Lower lobe of right lung (tissue), 2 donors: ENCODE data around the gene IWS1. TPM values are rescaled to one million over a fixed set of nuclear protein-coding genes. Genes with fewer than 3 reads are reported as not detected.

Source experiments
- ATAC-seq, 2 donors: fragments of 200-7000 bp; cut with Tn5 transposase; one replicate each; pipeline ENCODE4 v1.9.1; 2020 to 2022; ENCODE audit warnings: mild to moderate bottlenecking in 2 of 2, moderate library complexity in 2 of 2
- DNase-seq: peaks from one replicate; pipeline ENCODE4 v3.0.0-alpha.2; 2020
- H3K27ac ChIP-seq: fragments of 200-600 bp; one replicate; pipeline ENCODE4 v1.8.0; 2022
- H3K27me3 ChIP-seq: fragments of 200-600 bp; one replicate; pipeline ENCODE4 v1.8.0; 2022; ENCODE audit warnings: low read depth
- H3K36me3 ChIP-seq: fragments of 200-600 bp; one replicate; pipeline ENCODE4 v1.8.0; 2022; ENCODE audit warnings: mild to moderate bottlenecking
- H3K4me1 ChIP-seq: fragments of 200-600 bp; one replicate; pipeline ENCODE4 v1.8.0; 2022
- H3K4me3 ChIP-seq: fragments of 200-600 bp; one replicate; pipeline ENCODE4 v1.8.0; 2022; ENCODE audit warnings: mild to moderate bottlenecking
- H3K9me3 ChIP-seq: fragments of 200-600 bp; one replicate; pipeline ENCODE4 v1.8.0; 2022
- CTCF ChIP-seq: fragments of 200-600 bp; IDR thresholded peaks from one replicate; pipeline ENCODE4 v1.8.0; 2022; ENCODE audit warnings: antibody characterized with exemption, mild to moderate bottlenecking
- intact Hi-C: fragments of 100-400 bp; cut with DNase I; formaldehyde crosslinking; loops from one replicate; pipeline ENCODE4 v1.11.0; 2022
- total RNA-seq: library from RNA; stranded (reverse); fragmentation: NEBNext Ultra II Directional; extraction: Animal tissue kit (Norgen Biotek cat#: 25700); gene quantifications from one replicate; pipeline ENCODE4 v1.2.1, GENCODE V29; 2021
- donor health status: DM: no; HTN: yes; CAD: no; lungs with severe emphysema.

IWS1 gene
- total RNA-seq, 1 donor from 2014 or later: 36.7 TPM

- no peak for DNase-seq
- ATAC-seq: no peak
- no peaks in the 10 kb centered on the region for H3K27me3 ChIP-seq
- intact Hi-C loops: no loop called here
- no peak overlapping the region for H3K27ac ChIP-seq
- H3K4me1 ChIP-seq: no peaks in the 10 kb centered on the region
- no peaks in the 10 kb centered on the region for H3K36me3 ChIP-seq
- TF ChIP-seq CTCF: no peak
- no peaks in the 10 kb centered on the region for H3K9me3 ChIP-seq
- H3K4me3 ChIP-seq: no peak overlapping the region
These were observed 41.1 kb upstream of the IWS1 start for GRCh38 chr2:127567351-127567854.

GRCh38 chr2:127566576-127566975 is 40.3 kb upstream of the IWS1 start:
- intact Hi-C loops: no loop called here
- no peaks in the 10 kb centered on the region for H3K9me3 ChIP-seq
- DNase-seq (no peak), ATAC-seq (no peak)
- no peaks in the 10 kb centered on the region for H3K27me3 ChIP-seq
- H3K36me3 ChIP-seq: no peaks in the 10 kb centered on the region
- H3K4me3 ChIP-seq: no peak overlapping the region
- no peak for TF ChIP-seq CTCF
- no peaks in the 10 kb centered on the region for H3K4me1 ChIP-seq
- no peak overlapping the region for H3K27ac ChIP-seq

- DNase-seq (no peak), ATAC-seq (no peak)
- Histone ChIP-seq H3K4me1 (no peaks in the 10 kb centered on the region), H3K27ac (no peak overlapping the region), H3K4me3 (no peak overlapping the region), H3K36me3 (no peaks in the 10 kb centered on the region), H3K9me3 (no peaks in the 10 kb centered on the region), H3K27me3 (no peaks in the 10 kb centered on the region)
- TF ChIP-seq CTCF: no peak
- intact Hi-C loops: no loop called here
These were observed 39.8 kb upstream of the IWS1 start for GRCh38 chr2:127566139-127566417.

- H3K36me3 ChIP-seq: no peaks in the 10 kb centered on the region
- DNase-seq: no peak
- intact Hi-C loops: no loop called here
- H3K4me3 ChIP-seq: no peak overlapping the region
- ATAC-seq: no peak
- TF ChIP-seq CTCF: no peak
- no peaks in the 10 kb centered on the region for H3K4me1 ChIP-seq
- no peaks in the 10 kb centered on the region for H3K27me3 ChIP-seq
- no peak overlapping the region for H3K27ac ChIP-seq
- no peaks in the 10 kb centered on the region for H3K9me3 ChIP-seq
These were observed 39.2 kb upstream of the IWS1 start for GRCh38 chr2:127565261-127566138.

GRCh38 chr2:127564429-127565260 is 38.4 kb upstream of the IWS1 start:
- intact Hi-C loops: no loop called here

More at GRCh38 chr2:127564429-127565260, 38.4 kb upstream of the IWS1 start:
- Histone ChIP-seq H3K4me1 (no peaks in the 10 kb centered on the region), H3K4me3 (no peak overlapping the region), H3K36me3 (no peaks in the 10 kb centered on the region), H3K27me3 (no peaks in the 10 kb centered on the region), H3K9me3 (no peaks in the 10 kb centered on the region), H3K27ac (no peak overlapping the region)
- DNase-seq: no peak
- no peak for ATAC-seq
- TF ChIP-seq CTCF: no peak
